ENCODE data around the gene NKX2-1.
"Not testable (repeated sequence)": the region's sequence is repeated elsewhere in the genome, so short reads cannot be mapped to it uniquely, and the experiment has no call there.

The NKX2-1 gene

GRCh38 chr14:36505181-36505815 is 14.7 kb downstream of the NKX2-1 start:
- DNase-seq, result no peak

- DNase-seq, result no peak
These were observed 15.3 kb downstream of the NKX2-1 start for GRCh38 chr14:36504771-36505175.

GRCh38 chr14:36503771-36504741 is 16.0 kb downstream of the NKX2-1 start:
- DNase-seq, result no peak

- DNase-seq, result no peak
These were observed 17.2 kb downstream of the NKX2-1 start for GRCh38 chr14:36502558-36503508.

- no peak for DNase-seq
These were observed 21.1 kb downstream of the NKX2-1 start for GRCh38 chr14:36498938-36499337.

GRCh38 chr14:36496346-36496745 is 23.7 kb downstream of the NKX2-1 start:
- DNase-seq, result no peak

GRCh38 chr14:36495666-36496065 is 24.4 kb downstream of the NKX2-1 start:
- DNase-seq, result no peak

- DNase-seq, result no peak
These were observed 26.3 kb downstream of the NKX2-1 start for GRCh38 chr14:36493761-36494160.

GRCh38 chr14:36485773-36486172 is 34.3 kb downstream of the NKX2-1 start:
- no peak for DNase-seq

- DNase-seq, result no peak
These were observed 40.7 kb downstream of the NKX2-1 start for GRCh38 chr14:36479344-36479743.

- no peak for DNase-seq
These were observed 41.2 kb downstream of the NKX2-1 start for GRCh38 chr14:36478782-36479181.

- no peak for DNase-seq
These were observed 42.8 kb downstream of the NKX2-1 start for GRCh38 chr14:36477266-36477665.

GRCh38 chr14:36476061-36476460 is 44.0 kb downstream of the NKX2-1 start:
- DNase-seq, result not testable (repeated sequence)

GRCh38 chr14:36474593-36474992 is 45.4 kb downstream of the NKX2-1 start:
- DNase-seq, result no peak

GRCh38 chr14:36471431-36471830 is 48.6 kb downstream of the NKX2-1 start:
- DNase-seq, result no peak

- DNase-seq, result no peak
These were observed 52.7 kb downstream of the NKX2-1 start for GRCh38 chr14:36467332-36467731.
